HUES6 (cell line): ENCODE measurements around the gene SC5D.

ENCODE experiments used
- H3K27ac ChIP-seq: 2 replicates; pipeline ENCODE4 v1.7.0; 2013; ENCODE audit warnings: low read depth, mild to moderate bottlenecking, low read length, inconsistent platforms
- H3K27me3 ChIP-seq: 2 replicates; pipeline ENCODE4 v1.6.1; 2013; ENCODE audit warnings: low read length; ENCODE audit not compliant: control insufficient read depth, insufficient read depth
- H3K36me3 ChIP-seq: 2 replicates; pipeline ENCODE4 v1.6.1; 2013; ENCODE audit warnings: low read length; ENCODE audit not compliant: control insufficient read depth, insufficient read depth
- H3K4me1 ChIP-seq: 2 replicates; pipeline ENCODE4 v1.6.1; 2013; ENCODE audit warnings: low read length; ENCODE audit not compliant: control insufficient read depth, insufficient read depth
- H3K4me3 ChIP-seq: 2 replicates; pipeline ENCODE4 v1.5.1; 2013; ENCODE audit warnings: low read depth, low read length
- H3K9ac ChIP-seq: one replicate; pipeline ENCODE4 v1.6.1; 2013; ENCODE audit warnings: mild to moderate bottlenecking, low read length
- H3K9me3 ChIP-seq: 2 replicates; pipeline ENCODE4 v1.6.1; 2013; ENCODE audit warnings: low read depth, low read length; ENCODE audit not compliant: control insufficient read depth, insufficient read depth

The SC5D gene

DNA sequence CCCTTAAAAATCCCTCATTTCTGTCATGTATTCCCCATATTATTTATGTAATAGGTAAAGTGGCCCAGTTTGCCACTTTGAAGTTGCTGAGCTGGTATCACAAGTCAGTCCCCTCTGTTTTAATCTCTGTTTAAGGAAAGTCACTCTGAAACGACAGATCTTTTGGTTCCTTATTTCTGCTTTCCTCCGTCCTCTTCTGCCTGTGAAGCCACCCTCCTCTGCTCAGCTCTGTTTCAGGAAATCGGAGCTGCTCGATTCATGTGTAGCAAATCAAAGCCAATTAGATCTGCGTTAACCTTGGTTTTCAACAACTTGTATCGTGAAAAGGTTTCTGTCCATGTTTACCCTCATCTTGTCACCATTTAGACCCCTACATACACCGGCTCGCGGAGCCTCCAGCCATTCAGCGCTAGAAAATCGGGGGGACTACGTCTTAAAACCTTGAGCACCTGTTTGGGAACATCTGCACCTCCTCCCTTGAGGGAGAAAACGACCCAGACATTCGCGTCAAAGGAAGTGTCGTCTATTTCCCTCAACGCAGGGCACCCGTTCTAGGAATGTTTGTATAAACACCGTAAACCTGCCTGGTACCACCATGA is 576 bp upstream of the SC5D start:
- no peaks in the 10 kb centered on the region for H3K27me3 ChIP-seq
- H3K9me3 ChIP-seq, result no peaks in the 10 kb centered on the region; the same call in 1 of the 2 replicates
- peaks cover 24% of the 10 kb centered on the region for H3K4me1 ChIP-seq
- peak overlapping the region; percentile 71 for H3K9ac ChIP-seq
- no peaks in the 10 kb centered on the region; the same call in 1 of the 2 replicates for H3K36me3 ChIP-seq
- H3K4me3 ChIP-seq, result peak overlapping the region; percentile 97
- H3K27ac ChIP-seq, result peak overlapping the region; percentile 2; the same call in 1 of the 2 replicates

- Histone ChIP-seq H3K27ac (peak overlapping the region; percentile 92), H3K27me3 (no peaks in the 10 kb centered on the region)
Measured at GRCh38 chr11:121293288-121293594, 670 bp downstream of the SC5D start.

DNA sequence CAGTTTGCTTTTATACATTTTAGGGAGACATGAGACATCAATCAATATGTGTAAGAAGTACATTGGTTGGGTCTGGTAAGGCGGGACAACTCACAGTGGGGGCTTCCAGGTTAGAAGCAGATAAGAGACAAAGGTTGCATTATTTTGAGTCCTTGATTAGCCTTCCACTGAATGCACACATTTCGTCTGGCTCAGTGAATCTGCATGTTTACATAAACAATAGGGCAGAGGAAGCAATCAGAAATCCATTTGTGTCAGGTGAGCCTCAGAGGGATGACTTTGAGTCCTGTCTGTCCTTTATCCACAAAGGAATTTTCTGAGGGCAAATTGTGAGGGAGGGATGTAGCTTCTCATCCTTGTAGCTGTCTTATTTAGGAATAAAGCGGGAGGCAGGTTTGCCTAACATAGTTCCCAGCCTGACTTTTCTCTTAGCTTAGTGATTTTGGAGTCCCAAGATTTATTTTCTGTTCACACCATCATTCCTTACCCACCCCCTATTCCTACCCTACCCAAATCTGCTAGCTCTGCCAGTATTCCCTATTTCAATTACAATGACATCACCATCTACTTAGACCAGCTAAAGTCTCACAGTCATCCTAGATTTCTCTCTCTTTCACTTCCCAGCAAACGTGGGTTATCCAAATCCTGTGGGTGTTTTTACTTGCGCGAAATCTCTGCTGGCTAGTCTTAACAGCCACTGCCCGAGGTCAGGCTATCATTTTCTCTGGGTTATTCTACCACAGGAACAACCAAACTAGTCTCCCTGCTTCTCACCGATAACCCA is 2.9 kb downstream of the SC5D start:
- peak overlapping the region; percentile 25 for H3K9ac ChIP-seq
- H3K9me3 ChIP-seq, result no peaks in the 10 kb centered on the region
- peaks cover 57% of the 10 kb centered on the region for H3K4me1 ChIP-seq
- peak overlapping the region; percentile 10; the same call in 1 of the 2 replicates for H3K27ac ChIP-seq
- peak overlapping the region; percentile 97; the same call in 1 of the 2 replicates for H3K4me3 ChIP-seq
- no peaks in the 10 kb centered on the region for H3K27me3 ChIP-seq
- no peaks in the 10 kb centered on the region; the same call in 1 of the 2 replicates for H3K36me3 ChIP-seq

More at GRCh38 chr11:121293288-121293594, 670 bp downstream of the SC5D start:
- Histone ChIP-seq H3K4me3 (peak overlapping the region; percentile 97), H3K9ac (peak overlapping the region; percentile 95), H3K4me1 (peaks cover 37% of the 10 kb centered on the region), H3K36me3 (no peaks in the 10 kb centered on the region; the same call in 1 of the 2 replicates), H3K9me3 (no peaks in the 10 kb centered on the region; the same call in 1 of the 2 replicates)

DNA sequence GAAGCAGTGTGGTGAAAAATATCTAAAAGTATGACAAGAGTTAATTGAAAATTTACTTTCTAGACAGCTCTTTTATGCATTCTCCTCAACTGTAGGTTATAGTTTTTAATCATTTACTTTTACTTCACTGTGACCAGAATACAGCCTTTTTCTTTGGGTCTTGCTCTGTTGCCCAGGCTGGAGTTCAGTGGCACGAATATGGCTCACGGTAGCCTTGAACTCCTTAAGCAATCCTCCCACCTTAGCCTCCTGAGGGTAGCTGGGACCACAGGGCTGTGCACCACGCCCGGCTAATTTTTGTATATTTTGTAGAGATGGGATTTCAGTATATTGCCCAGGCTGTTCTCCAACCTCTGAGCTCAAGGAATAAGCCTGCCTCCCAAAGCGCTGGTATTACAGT is 5.3 kb downstream of the SC5D start:
- peak overlapping the region; percentile 72 for H3K9ac ChIP-seq
- H3K27ac ChIP-seq, result peak overlapping the region; percentile 86; the same call in 1 of the 2 replicates
- peaks cover 75% of the 10 kb centered on the region for H3K4me1 ChIP-seq
- no peaks in the 10 kb centered on the region for H3K27me3 ChIP-seq
- peaks cover 3% of the 10 kb centered on the region; the same call in 1 of the 2 replicates for H3K36me3 ChIP-seq
- peak overlapping the region; percentile 35; the same call in 1 of the 2 replicates for H3K4me3 ChIP-seq
- no peaks in the 10 kb centered on the region for H3K9me3 ChIP-seq

GRCh38 chr11:121298774-121299173 is 6.2 kb downstream of the SC5D start:
- Histone ChIP-seq H3K36me3 (peaks cover 11% of the 10 kb centered on the region), H3K27ac (peak overlapping the region; percentile 86; the same call in 1 of the 2 replicates), H3K9me3 (no peaks in the 10 kb centered on the region), H3K9ac (peak overlapping the region; percentile 72), H3K27me3 (no peaks in the 10 kb centered on the region), H3K4me3 (peak overlapping the region; percentile 35; the same call in 1 of the 2 replicates), H3K4me1 (peaks cover 75% of the 10 kb centered on the region)

- H3K4me3 ChIP-seq, result peak overlapping the region; percentile 5; the same call in 1 of the 2 replicates
- peaks cover 75% of the 10 kb centered on the region for H3K4me1 ChIP-seq
- peak overlapping the region; percentile 21; the same call in 1 of the 2 replicates for H3K27ac ChIP-seq
- no peaks in the 10 kb centered on the region for H3K27me3 ChIP-seq
- peaks cover 18% of the 10 kb centered on the region for H3K36me3 ChIP-seq
- H3K9me3 ChIP-seq, result no peaks in the 10 kb centered on the region
- H3K9ac ChIP-seq, result no peak overlapping the region
Measured at GRCh38 chr11:121299417-121299816, 6.8 kb downstream of the SC5D start.

DNA sequence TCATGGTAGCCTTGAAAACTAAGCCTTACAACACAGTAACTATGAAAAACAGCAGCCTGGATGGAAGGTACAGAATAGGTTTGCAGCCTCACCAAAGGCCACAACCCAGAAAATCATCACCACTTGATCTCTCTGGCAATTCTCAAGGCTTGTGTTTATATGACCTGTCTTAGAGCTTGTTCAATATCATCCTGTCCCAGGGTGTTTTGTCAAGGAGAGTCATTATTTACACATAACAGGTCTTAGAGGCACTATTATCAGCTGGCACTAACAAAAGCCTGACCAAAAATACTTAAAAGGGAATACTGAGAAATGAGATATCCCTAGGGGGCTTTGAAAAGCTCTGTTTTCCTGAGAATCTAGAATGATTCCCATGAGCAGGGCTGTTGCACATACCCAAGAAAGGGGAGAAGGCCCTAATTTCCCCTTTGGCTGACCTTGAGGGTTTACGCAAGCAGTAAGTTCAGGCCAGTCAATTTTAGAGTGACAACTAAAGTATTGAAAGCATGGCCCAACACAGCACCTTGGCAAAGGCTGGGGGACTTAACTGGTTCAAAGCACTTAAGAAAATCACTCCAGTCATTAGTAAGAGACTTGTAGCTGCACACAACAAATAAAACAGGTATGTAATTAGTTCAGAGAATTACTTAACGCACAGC is 7.9 kb downstream of the SC5D start:
- Histone ChIP-seq H3K27me3 (no peaks in the 10 kb centered on the region), H3K9me3 (no peaks in the 10 kb centered on the region), H3K4me1 (peaks cover 65% of the 10 kb centered on the region), H3K36me3 (peaks cover 28% of the 10 kb centered on the region), H3K4me3 (no peak overlapping the region), H3K9ac (peak overlapping the region; percentile 16), H3K27ac (peak overlapping the region; percentile 21; the same call in 1 of the 2 replicates)

DNA sequence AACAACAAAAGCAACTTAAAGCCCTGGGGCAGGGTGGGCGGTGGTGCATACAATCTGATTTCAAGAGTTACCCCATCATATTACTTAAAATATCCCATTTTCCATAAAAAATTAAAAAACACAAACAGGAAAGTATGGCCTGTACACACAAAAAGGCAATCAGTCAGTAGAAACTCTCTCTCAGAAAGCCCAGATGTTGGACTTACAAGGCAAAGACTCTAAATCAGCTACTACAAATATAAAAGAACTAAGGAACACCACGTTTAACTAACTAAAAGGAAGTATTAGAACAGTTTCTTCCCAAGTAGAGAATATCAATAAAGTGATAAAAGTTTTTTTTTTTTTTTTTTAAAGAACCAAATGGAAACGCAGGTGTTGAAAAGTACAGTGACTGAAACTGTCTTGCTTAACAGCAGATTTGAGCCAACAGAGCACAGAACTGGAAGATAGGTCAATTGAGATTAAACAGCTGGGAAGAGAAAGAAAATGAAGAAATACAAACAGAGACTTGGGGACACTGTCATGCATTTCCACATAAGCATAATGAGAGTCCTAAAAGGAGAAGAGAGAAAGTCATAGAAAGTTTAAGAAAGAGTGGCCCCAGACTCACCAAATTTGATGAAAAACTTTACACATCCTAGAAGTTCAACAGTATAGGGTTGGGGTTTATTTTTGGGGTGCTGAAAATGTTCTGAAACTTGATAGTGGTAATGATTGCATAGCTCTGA is 8.6 kb downstream of the SC5D start:
- Histone ChIP-seq H3K9ac (no peak overlapping the region), H3K9me3 (no peaks in the 10 kb centered on the region), H3K4me3 (no peak overlapping the region), H3K27me3 (no peaks in the 10 kb centered on the region), H3K36me3 (peaks cover 34% of the 10 kb centered on the region), H3K27ac (peak overlapping the region; percentile 21; the same call in 1 of the 2 replicates), H3K4me1 (peaks cover 58% of the 10 kb centered on the region)

DNA sequence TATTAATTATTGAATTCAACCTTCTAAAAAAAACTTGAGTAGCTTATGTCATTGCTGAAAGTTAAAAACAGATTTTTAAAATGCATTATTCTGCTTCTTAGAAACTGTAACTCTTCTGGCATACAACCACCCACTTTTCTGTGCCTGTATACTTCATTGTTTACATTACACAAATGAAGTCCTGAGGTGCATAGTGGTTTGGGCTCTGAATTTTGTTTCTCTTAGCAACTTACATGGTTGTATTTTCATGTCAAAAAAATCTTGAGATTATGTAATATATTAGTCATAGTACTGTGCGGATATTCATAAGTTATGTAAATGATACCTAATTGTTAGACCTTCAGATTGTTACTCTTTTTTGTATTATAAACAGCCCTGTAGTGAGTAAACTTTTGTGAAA is 12.2 kb downstream of the SC5D start:
- Histone ChIP-seq H3K36me3 (peaks cover 68% of the 10 kb centered on the region), H3K27me3 (no peaks in the 10 kb centered on the region), H3K4me3 (no peak overlapping the region), H3K9me3 (no peaks in the 10 kb centered on the region), H3K27ac (no peak overlapping the region), H3K9ac (no peak overlapping the region), H3K4me1 (peaks cover 25% of the 10 kb centered on the region)

GRCh38 chr11:121308816-121309215 is 16.2 kb downstream of the SC5D start:
- no peaks in the 10 kb centered on the region for H3K27me3 ChIP-seq
- no peak overlapping the region for H3K4me3 ChIP-seq
- no peaks in the 10 kb centered on the region for H3K4me1 ChIP-seq
- H3K9me3 ChIP-seq, result no peaks in the 10 kb centered on the region
- no peak overlapping the region for H3K9ac ChIP-seq
- H3K36me3 ChIP-seq, result peaks cover 64% of the 10 kb centered on the region
- no peak overlapping the region for H3K27ac ChIP-seq
